IMR-90 (cell line): ENCODE measurements around the gene STYXL1. TPM values are rescaled to one million over a fixed set of nuclear protein-coding genes. Genes with fewer than 3 reads are reported as not detected.

Experiments used
- ATAC-seq: fragments of 200-7000 bp; cut with Tn5 transposase; 2 replicates; pipeline ENCODE4 v1.9.1; 2020; ENCODE audit warnings: low read depth, mild to moderate bottlenecking, moderate library complexity
- BruUV-seq: library from RNA; stranded (reverse); fragments of 400-500 nt; replicated peaks from 2 replicates; lab custom pipeline; 2021; lab: Mats Ljungman, UMichigan
- CTCF ChIA-PET: fragments of 300-600 bp; formaldehyde crosslinking; extraction: SDS; loops from one replicate; lab custom pipeline; 2021; ENCODE audit warnings: antibody characterized with exemption; lab: Yijun Ruan, JAX
- POLR2A ChIA-PET: fragments of 300-600 bp; sonication (Branson Sonifier 250); formaldehyde crosslinking; loops from one replicate; lab custom pipeline; 2022; ENCODE audit warnings: antibody characterized with exemption; ENCODE audit not compliant: unreplicated experiment; lab: Charles Lee
- DNase-seq: peaks from one replicate; pipeline ENCODE4 v3.0.0; 2013
- H2AFZ ChIP-seq: replicated peaks from 2 replicates; pipeline ENCODE3; 2013; ENCODE audit warnings: low read length, mild to moderate bottlenecking; ENCODE audit not compliant: poor library complexity
- H2AK5ac ChIP-seq: 2 replicates; pipeline ENCODE4 v1.6.1; 2013; ENCODE audit warnings: low read depth, low read length, inconsistent platforms
- H2AK9ac ChIP-seq: replicated peaks from 2 replicates; pipeline ENCODE3; 2013; ENCODE audit warnings: mild to moderate bottlenecking, low read depth, low read length, moderate library complexity; ENCODE audit not compliant: poor library complexity
- H2BK120ac ChIP-seq: 2 replicates; pipeline ENCODE4 v1.6.1; 2013; ENCODE audit warnings: low read depth, low read length, inconsistent platforms
- H2BK15ac ChIP-seq: 3 replicates; pipeline ENCODE4 v1.6.1; 2013; ENCODE audit warnings: low read depth, low read length, inconsistent platforms
- H2BK20ac ChIP-seq: 2 replicates; pipeline ENCODE4 v1.6.1; 2013; ENCODE audit warnings: low read depth, mild to moderate bottlenecking, inconsistent platforms, low read length, moderate library complexity
- H2BK5ac ChIP-seq: 2 replicates; pipeline ENCODE4 v1.6.1; 2013; ENCODE audit warnings: mild to moderate bottlenecking, low read depth, low read length, inconsistent platforms; ENCODE audit not compliant: poor library complexity, severe bottlenecking
- H3K14ac ChIP-seq: replicated peaks from 2 replicates; pipeline ENCODE4 v1.6.1; 2013; ENCODE audit warnings: low read depth, low read length, inconsistent platforms
- H3K18ac ChIP-seq: 2 replicates; pipeline ENCODE4 v1.6.1; 2013; ENCODE audit warnings: low read depth, low read length, control low read depth
- H3K23ac ChIP-seq: 2 replicates; pipeline ENCODE4 v1.6.1; 2013; ENCODE audit warnings: low read depth, low read length, inconsistent platforms
- H3K27ac ChIP-seq: 2 replicates; pipeline ENCODE4 v1.5.1; 2013; ENCODE audit warnings: mild to moderate bottlenecking, control low read depth, low read length; ENCODE audit not compliant: insufficient read depth
- H3K27me3 ChIP-seq: 2 replicates; pipeline ENCODE4 v1.6.1; 2013; ENCODE audit warnings: low read length; ENCODE audit not compliant: control insufficient read depth, insufficient read depth
- H3K36me3 ChIP-seq: 2 replicates; pipeline ENCODE4 v1.6.1; 2013; ENCODE audit warnings: low read length, mixed read lengths; ENCODE audit not compliant: control insufficient read depth, insufficient read depth
- H3K4ac ChIP-seq: 2 replicates; pipeline ENCODE4 v1.6.1; 2013; ENCODE audit warnings: low read depth, low read length, inconsistent platforms
- H3K4me1 ChIP-seq: 2 replicates; pipeline ENCODE4 v1.6.1; 2013; ENCODE audit warnings: low read length, mixed read lengths; ENCODE audit not compliant: control insufficient read depth, insufficient read depth
- H3K4me2 ChIP-seq: 2 replicates; pipeline ENCODE4 v1.6.1; 2013; ENCODE audit warnings: low read depth, mild to moderate bottlenecking, control low read depth, low read length, moderate library complexity
- H3K4me3 ChIP-seq: 2 replicates; pipeline ENCODE4 v1.5.1; 2013; ENCODE audit warnings: low read depth, mild to moderate bottlenecking, control low read depth, low read length, moderate library complexity; ENCODE audit not compliant: insufficient read depth
- H3K56ac ChIP-seq: 2 replicates; pipeline ENCODE4 v1.6.1; 2013; ENCODE audit warnings: low read length, inconsistent platforms; ENCODE audit not compliant: insufficient read depth; ENCODE audit errors: extremely low read depth
- H3K79me1 ChIP-seq, 2 experiments: 2 replicates each; pipeline ENCODE4 v1.6.1; 2013; ENCODE audit warnings: low read length in 2 of 2, inconsistent platforms in 1 of 2, low read depth in 1 of 2
- H3K9ac ChIP-seq: 2 replicates; pipeline ENCODE4 v1.6.1; 2013; ENCODE audit warnings: low read depth, low read length, control low read depth
- H3K9me1 ChIP-seq: 2 replicates; pipeline ENCODE4 v1.6.1; 2013; ENCODE audit warnings: low read length, inconsistent platforms; ENCODE audit not compliant: insufficient read depth
- H3K9me3 ChIP-seq: 2 replicates; pipeline ENCODE4 v1.6.1; 2013; ENCODE audit warnings: low read length; ENCODE audit not compliant: control insufficient read depth, insufficient read depth
- H4K20me1 ChIP-seq: 2 replicates; pipeline ENCODE4 v1.6.1; 2013; ENCODE audit warnings: low read length, inconsistent platforms; ENCODE audit not compliant: insufficient read depth
- H4K5ac ChIP-seq: 2 replicates; pipeline ENCODE4 v1.6.1; 2013; ENCODE audit warnings: mild to moderate bottlenecking, low read depth, low read length, control low read depth
- H4K8ac ChIP-seq, 2 experiments: 2 replicates each; pipeline ENCODE4 v1.6.1; 2013; ENCODE audit warnings: low read depth in 2 of 2, low read length in 2 of 2, control low read depth in 1 of 2, inconsistent platforms in 1 of 2
- H4K91ac ChIP-seq: 2 replicates; pipeline ENCODE4 v1.6.1; 2013; ENCODE audit warnings: low read depth, low read length, inconsistent platforms; ENCODE audit not compliant: insufficient read depth
- BHLHE40 ChIP-seq: fragments of 150-350 bp; IDR thresholded peaks from 2 replicates; pipeline ENCODE4 v1.6.1; 2016; ENCODE audit warnings: mild to moderate bottlenecking, low read depth, low read length
- FOS ChIP-seq: fragments of 150-350 bp; IDR thresholded peaks from 2 replicates; pipeline ENCODE4 v1.6.1; 2016; ENCODE audit warnings: low read depth, low read length
- MXI1 ChIP-seq: IDR thresholded peaks from 2 replicates; pipeline ENCODE4 v1.6.1; 2012; ENCODE audit warnings: low read depth, mild to moderate bottlenecking, low read length, moderate library complexity, borderline replicate concordance
- RAD21 ChIP-seq: IDR thresholded peaks from 2 replicates; pipeline ENCODE4 v1.6.1; 2012; ENCODE audit warnings: low read length, improper control_type of control experiment
- USF2 ChIP-seq: fragments of 150-350 bp; IDR thresholded peaks from 2 replicates; pipeline ENCODE4 v1.6.1; 2017; ENCODE audit warnings: mild to moderate bottlenecking, antibody characterized with exemption, low read length, low read depth
- WGBS, 2 experiments: methylation state at CpG; one replicate each; pipeline versions ENCODE4 v1.1.5 to v1.1.7; 2013; ENCODE audit warnings: missing lambda C conversion rate in 2 of 2; ENCODE audit not compliant: insufficient read length in 1 of 2; ENCODE audit errors: extremely low coverage in 2 of 2; 5-methylcytosine and 5-hydroxymethylcytosine counted together
- dilution Hi-C: fragments of 300-500 bp; cut with HindIII; formaldehyde crosslinking; loops from one replicate; pipeline ENCODE4 v1.14.3; 2018; ENCODE audit warnings: low sequenced_read_pairs; ENCODE audit not compliant: unreplicated experiment
- in situ Hi-C: fragments of 300-500 bp; cut with MboI; formaldehyde crosslinking; loops from 3 replicates; pipeline ENCODE4 v1.14.3; 2019; ENCODE audit warnings: low sequenced_read_pairs, inconsistent platforms, mixed read lengths
- intact Hi-C: fragments of 100-400 bp; cut with micrococcal nuclease; formaldehyde crosslinking; loops from 2 replicates; pipeline ENCODE4 v1.10.0; 2022
- polyA plus RNA-seq, 3 experiments: library from polyadenylated mRNA; depleted of rRNA; stranded (reverse); fragments of >200 nt; gene quantifications; 2 replicates each; pipeline ENCODE4 v1.2.3, GENCODE V29; 2012; ENCODE audit warnings: low replicate concordance in 1 of 3
- total RNA-seq: library from RNA; depleted of rRNA; stranded (reverse); fragments of >200 nt; gene quantifications from 2 replicates; pipeline ENCODE4 v1.2.3, GENCODE V29; 2012

The STYXL1 gene
- total and polyA plus RNA-seq, 2 of the 4 experiments (the other 2 are of a cell fraction): 66.1 to 73.8 TPM

GRCh38 chr7:76044375-76044865, 3.4 kb downstream of the STYXL1 start:
- no CpG with 5 or more reads among the region's 7 CpGs for WGBS, 2 experiments
- Histone ChIP-seq H2BK5ac (no peak overlapping the region), H3K23ac (no peak overlapping the region), H3K9ac (no peak overlapping the region), H2BK120ac (no peak overlapping the region), H3K4ac (no peak overlapping the region), H4K20me1 (peaks cover 22% of the 10 kb centered on the region), H3K18ac (no peak overlapping the region), H4K8ac (no peak overlapping the region), H3K36me3 (peaks cover 5% of the 10 kb centered on the region), H3K27me3 (no peaks in the 10 kb centered on the region), H3K9me1 (peaks cover 19% of the 10 kb centered on the region), H3K56ac (no peak overlapping the region), H2BK20ac (no peak overlapping the region), H2BK15ac (no peak overlapping the region), H3K14ac (no peak overlapping the region), H4K91ac (no peak overlapping the region), H3K27ac (no peak overlapping the region), H2AK5ac (no peak overlapping the region), H4K5ac (no peak overlapping the region), H3K4me2 (no peak overlapping the region), H2AFZ (no peak overlapping the region), H3K4me1 (peaks cover 3% of the 10 kb centered on the region), H3K79me1 (peaks cover 20 to 83% of the 10 kb centered on the region in 2 experiments), H2AK9ac (no peak overlapping the region), H3K9me3 (no peaks in the 10 kb centered on the region), H3K4me3 (no peak overlapping the region)
- no TSS peak for BruUV-seq
- DNase-seq: no peak
- ATAC-seq: no peak
- TF ChIP-seq BHLHE40 (no peak), MXI1 (no peak), FOS (no peak), RAD21 (no peak), USF2 (no peak)
- POLR2A ChIA-PET: no interaction called here
- CTCF ChIA-PET: no interaction called here
- intact Hi-C loops: no loop called here
- dilution Hi-C loops: no loop called here
- in situ Hi-C loops: loop anchor here (25.0 kb wide), 1 partner anchor 507 kb away; no protein-coding TSS in a partner anchor
